ENCODE data around the gene MCHR2. TPM values are rescaled to one million over a fixed set of nuclear protein-coding genes. Genes with fewer than 3 reads are reported as not detected.

MCHR2 gene
- polyA plus RNA-seq, 4 donors = 0.34 TPM; not detected in 3

GRCh38 chr6:99885051-99885450, 109.0 kb downstream of the MCHR2 start:
- no peak for FAIRE-seq
- 58 to 78% (median 72%) methylated on average over 3 of the region's 3 CpGs for WGBS, 3 donors

GRCh38 chr6:99882128-99882702, 111.8 kb downstream of the MCHR2 start:
- FAIRE-seq (no peak), DNase-seq (no peak)
- Histone ChIP-seq H3K4me3 (ENCODE audit: low read depth in 1 of 3, low read length in 3 of 3) (no peak overlapping the region), H3K27ac (ENCODE audit: low read depth in 1 of 3, low read length in 2 of 3) (no peak overlapping the region), H3K9me3 (ENCODE audit: control insufficient read depth in 2 of 2, insufficient read depth in 1 of 2, low read depth in 1 of 2, low read length in 1 of 2) (no peaks in the 10 kb centered on the region), H3K4me1 (ENCODE audit: control insufficient read depth in 3 of 3, insufficient read depth in 2 of 3, low read depth in 1 of 3, low read length in 2 of 3) (no peaks in the 10 kb centered on the region), H3K36me3 (ENCODE audit: control insufficient read depth in 3 of 3, insufficient read depth in 2 of 3, low read depth in 1 of 3, low read length in 3 of 3) (no peaks in the 10 kb centered on the region), H3K27me3 (ENCODE audit: control insufficient read depth in 3 of 3, insufficient read depth in 3 of 3, low read length in 3 of 3) (no peaks in the 10 kb centered on the region)
- WGBS, 3 donors = 79 to 81% (median 80%) methylated on average over 4 of the region's 4 CpGs

More at GRCh38 chr6:99885051-99885450, 109.0 kb downstream of the MCHR2 start:
- Histone ChIP-seq H3K36me3 (ENCODE audit: control insufficient read depth in 3 of 3, insufficient read depth in 2 of 3, low read depth in 1 of 3, low read length in 3 of 3) (no peaks in the 10 kb centered on the region), H3K9me3 (ENCODE audit: control insufficient read depth in 2 of 2, insufficient read depth in 1 of 2, low read depth in 1 of 2, low read length in 1 of 2) (no peaks in the 10 kb centered on the region), H3K4me1 (ENCODE audit: control insufficient read depth in 3 of 3, insufficient read depth in 2 of 3, low read depth in 1 of 3, low read length in 2 of 3) (no peaks in the 10 kb centered on the region), H3K27ac (ENCODE audit: low read depth in 1 of 3, low read length in 2 of 3) (no peak overlapping the region), H3K4me3 (ENCODE audit: low read depth in 1 of 3, low read length in 3 of 3) (no peak overlapping the region), H3K27me3 (ENCODE audit: control insufficient read depth in 3 of 3, insufficient read depth in 3 of 3, low read length in 3 of 3) (no peaks in the 10 kb centered on the region)
- DNase-seq = no peak

- FAIRE-seq (no peak), DNase-seq (no peak)
- Histone ChIP-seq H3K4me1 (ENCODE audit: control insufficient read depth in 3 of 3, insufficient read depth in 2 of 3, low read depth in 1 of 3, low read length in 2 of 3) (no peaks in the 10 kb centered on the region), H3K27ac (ENCODE audit: low read depth in 1 of 3, low read length in 2 of 3) (no peak overlapping the region), H3K36me3 (ENCODE audit: control insufficient read depth in 3 of 3, insufficient read depth in 2 of 3, low read depth in 1 of 3, low read length in 3 of 3) (no peaks in the 10 kb centered on the region), H3K4me3 (ENCODE audit: low read depth in 1 of 3, low read length in 3 of 3) (no peak overlapping the region), H3K27me3 (ENCODE audit: control insufficient read depth in 3 of 3, insufficient read depth in 3 of 3, low read length in 3 of 3) (no peaks in the 10 kb centered on the region), H3K9me3 (ENCODE audit: control insufficient read depth in 2 of 2, insufficient read depth in 1 of 2, low read depth in 1 of 2, low read length in 1 of 2) (no peaks in the 10 kb centered on the region)
- WGBS, 3 donors = 53 to 64% (median 61%) methylated on average over 3 of the region's 3 CpGs
These were observed 114.6 kb downstream of the MCHR2 start for GRCh38 chr6:99879431-99879830.

- H3K9me3 ChIP-seq (ENCODE audit: control insufficient read depth in 2 of 2, insufficient read depth in 1 of 2, low read depth in 1 of 2, low read length in 1 of 2) = no peaks in the 10 kb centered on the region
- H3K27me3 ChIP-seq (ENCODE audit: control insufficient read depth in 3 of 3, insufficient read depth in 3 of 3, low read length in 3 of 3) = no peaks in the 10 kb centered on the region
- no peaks in the 10 kb centered on the region for H3K36me3 ChIP-seq (ENCODE audit: control insufficient read depth in 3 of 3, insufficient read depth in 2 of 3, low read depth in 1 of 3, low read length in 3 of 3)
- FAIRE-seq (no peak), DNase-seq (no peak)
- no peak overlapping the region for H3K27ac ChIP-seq (ENCODE audit: low read depth in 1 of 3, low read length in 2 of 3)
- no peaks in the 10 kb centered on the region for H3K4me1 ChIP-seq (ENCODE audit: control insufficient read depth in 3 of 3, insufficient read depth in 2 of 3, low read depth in 1 of 3, low read length in 2 of 3)
- no peak overlapping the region for H3K4me3 ChIP-seq (ENCODE audit: low read depth in 1 of 3, low read length in 3 of 3)
- 71 to 77% (median 71%) methylated on average over 4 of the region's 4 CpGs for WGBS, 3 donors
These were observed 119.0 kb downstream of the MCHR2 start for GRCh38 chr6:99875068-99875467.

- H3K4me3 ChIP-seq (ENCODE audit: low read depth in 1 of 3, low read length in 3 of 3) = no peak overlapping the region
- no peaks in the 10 kb centered on the region for H3K36me3 ChIP-seq (ENCODE audit: control insufficient read depth in 3 of 3, insufficient read depth in 2 of 3, low read depth in 1 of 3, low read length in 3 of 3)
- WGBS, 3 donors = 63 to 76% (median 66%) methylated on average over 2 of the region's 2 CpGs
- no peak for FAIRE-seq
- H3K27me3 ChIP-seq (ENCODE audit: control insufficient read depth in 3 of 3, insufficient read depth in 3 of 3, low read length in 3 of 3) = no peaks in the 10 kb centered on the region
- H3K4me1 ChIP-seq (ENCODE audit: control insufficient read depth in 3 of 3, insufficient read depth in 2 of 3, low read depth in 1 of 3, low read length in 2 of 3) = no peaks in the 10 kb centered on the region
- H3K27ac ChIP-seq (ENCODE audit: low read depth in 1 of 3, low read length in 2 of 3) = no peak overlapping the region
- H3K9me3 ChIP-seq (ENCODE audit: control insufficient read depth in 2 of 2, insufficient read depth in 1 of 2, low read depth in 1 of 2, low read length in 1 of 2) = no peaks in the 10 kb centered on the region
- DNase-seq = no peak
These were observed 120.9 kb downstream of the MCHR2 start for GRCh38 chr6:99873084-99873483.

GRCh38 chr6:99871641-99872040, 122.4 kb downstream of the MCHR2 start:
- DNase-seq (no peak), FAIRE-seq (no peak)
- WGBS, 3 donors = 30 to 48% (median 36%) methylated on average over 3 of the region's 3 CpGs
- H3K4me3 ChIP-seq (ENCODE audit: low read depth in 1 of 3, low read length in 3 of 3) = no peak overlapping the region
- no peak overlapping the region for H3K27ac ChIP-seq (ENCODE audit: low read depth in 1 of 3, low read length in 2 of 3)
- no peaks in the 10 kb centered on the region for H3K36me3 ChIP-seq (ENCODE audit: control insufficient read depth in 3 of 3, insufficient read depth in 2 of 3, low read depth in 1 of 3, low read length in 3 of 3)
- no peaks in the 10 kb centered on the region for H3K27me3 ChIP-seq (ENCODE audit: control insufficient read depth in 3 of 3, insufficient read depth in 3 of 3, low read length in 3 of 3)
- H3K4me1 ChIP-seq (ENCODE audit: control insufficient read depth in 3 of 3, insufficient read depth in 2 of 3, low read depth in 1 of 3, low read length in 2 of 3) = no peaks in the 10 kb centered on the region
- no peaks in the 10 kb centered on the region for H3K9me3 ChIP-seq (ENCODE audit: control insufficient read depth in 2 of 2, insufficient read depth in 1 of 2, low read depth in 1 of 2, low read length in 1 of 2)

All from small intestine (tissue), 7 donors.